ENCODE data around the gene MED31.
A peak's percentile ranks its signal among the peaks of the same experiment; 100 is the strongest.
"Not testable (repeated sequence)": the region's sequence is repeated elsewhere in the genome, so short reads cannot be mapped to it uniquely, and the experiment has no call there.

Gene MED31

DNA sequence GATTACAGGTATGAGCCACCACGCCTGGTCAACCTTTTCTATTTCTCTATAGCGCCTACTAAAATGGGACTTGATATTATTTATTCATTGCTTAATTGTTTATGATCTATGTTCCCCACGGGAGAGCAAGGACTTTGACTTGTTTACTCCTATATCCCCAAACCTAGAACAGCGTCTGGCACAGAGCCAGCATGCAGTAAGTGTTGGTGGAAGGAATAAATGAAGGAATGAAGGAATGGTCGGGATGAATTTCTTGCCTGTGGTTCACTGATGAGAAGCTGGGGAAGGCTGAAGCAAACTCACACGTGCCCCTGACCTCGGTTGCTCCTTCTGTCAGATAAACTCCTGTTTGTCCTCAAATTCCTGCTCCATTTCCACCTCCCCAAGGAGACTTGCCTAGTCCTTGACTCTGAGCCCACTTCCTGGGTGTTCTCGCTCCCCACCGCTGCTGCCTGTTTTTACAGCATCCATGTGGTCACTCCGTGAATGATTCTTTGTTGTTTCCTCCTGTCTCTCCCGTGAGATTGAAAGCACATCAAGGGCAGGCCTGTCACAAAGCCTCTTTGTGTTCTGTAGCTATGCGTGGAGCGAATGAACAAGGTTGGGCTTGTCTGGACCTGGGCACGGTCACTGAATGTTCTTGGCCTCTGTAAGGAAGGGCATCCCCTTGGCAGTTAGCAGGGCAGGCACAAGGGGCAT, 17.5 kb upstream of the MED31 start:
- TF ChIP-seq, protein P1, sequence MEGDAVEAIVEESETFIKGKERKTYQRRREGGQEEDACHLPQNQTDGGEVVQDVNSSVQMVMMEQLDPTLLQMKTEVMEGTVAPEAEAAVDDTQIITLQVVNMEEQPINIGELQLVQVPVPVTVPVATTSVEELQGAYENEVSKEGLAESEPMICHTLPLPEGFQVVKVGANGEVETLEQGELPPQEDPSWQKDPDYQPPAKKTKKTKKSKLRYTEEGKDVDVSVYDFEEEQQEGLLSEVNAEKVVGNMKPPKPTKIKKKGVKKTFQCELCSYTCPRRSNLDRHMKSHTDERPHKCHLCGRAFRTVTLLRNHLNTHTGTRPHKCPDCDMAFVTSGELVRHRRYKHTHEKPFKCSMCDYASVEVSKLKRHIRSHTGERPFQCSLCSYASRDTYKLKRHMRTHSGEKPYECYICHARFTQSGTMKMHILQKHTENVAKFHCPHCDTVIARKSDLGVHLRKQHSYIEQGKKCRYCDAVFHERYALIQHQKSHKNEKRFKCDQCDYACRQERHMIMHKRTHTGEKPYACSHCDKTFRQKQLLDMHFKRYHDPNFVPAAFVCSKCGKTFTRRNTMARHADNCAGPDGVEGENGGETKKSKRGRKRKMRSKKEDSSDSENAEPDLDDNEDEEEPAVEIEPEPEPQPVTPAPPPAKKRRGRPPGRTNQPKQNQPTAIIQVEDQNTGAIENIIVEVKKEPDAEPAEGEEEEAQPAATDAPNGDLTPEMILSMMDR (IDR thresholded peaks at IDR 0.05; ENCODE audit: low read depth, low read length): no peak
- H3K4me3 ChIP-seq (ENCODE audit: low read depth, low read length): no peak overlapping the region

- TF ChIP-seq, protein P1 (IDR thresholded peaks at IDR 0.05; ENCODE audit: low read depth, low read length): no peak
- no peak overlapping the region for H3K4me3 ChIP-seq (ENCODE audit: low read depth, low read length)
Observed at GRCh38 chr17:6668219-6668618, 16.8 kb upstream of the MED31 start.

DNA sequence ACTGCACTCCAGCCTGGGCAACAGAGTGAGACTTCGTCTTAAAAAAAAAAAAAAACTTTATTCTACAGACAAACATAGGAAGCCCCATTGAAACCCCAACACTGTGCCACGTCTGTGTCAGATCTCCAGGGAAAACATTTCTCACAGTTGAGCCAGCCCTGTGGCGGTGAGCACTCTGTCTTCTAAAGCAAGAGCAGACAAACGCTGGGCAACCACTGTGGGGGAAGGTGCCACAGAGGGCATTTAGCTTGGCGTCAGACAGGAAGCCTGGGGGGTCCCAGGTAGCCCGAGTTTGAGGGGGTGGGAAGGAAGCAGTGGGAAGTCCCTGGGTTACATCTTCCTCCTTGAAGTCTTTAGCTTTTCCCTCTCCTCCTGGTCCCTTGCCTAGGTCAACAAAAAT, 16.1 kb upstream of the MED31 start:
- TF ChIP-seq, protein P1 (IDR thresholded peaks at IDR 0.05; ENCODE audit: low read depth, low read length): no peak
- H3K4me3 ChIP-seq (ENCODE audit: low read depth, low read length): no peak overlapping the region

DNA sequence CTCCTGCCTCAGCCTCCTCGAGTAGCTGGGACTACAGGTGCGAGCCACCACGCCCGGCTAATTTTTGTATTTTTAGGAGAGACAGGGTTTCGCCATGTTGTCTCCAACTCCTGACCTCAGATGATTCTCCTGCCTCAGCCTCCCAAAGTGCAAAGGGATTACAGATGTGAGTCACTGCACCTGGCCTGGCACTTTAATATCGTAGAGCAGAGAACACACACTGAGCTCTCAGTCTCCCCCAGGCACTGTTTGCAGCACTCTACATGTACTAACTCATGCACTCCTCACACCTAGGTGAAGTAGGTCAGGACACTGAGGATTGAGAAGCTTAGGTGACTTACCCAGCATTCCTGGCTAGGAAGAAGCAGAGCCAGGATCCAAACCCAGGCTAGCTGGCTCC, 15.2 kb upstream of the MED31 start:
- H3K4me3 ChIP-seq (ENCODE audit: low read depth, low read length): no peak overlapping the region
- TF ChIP-seq, protein P1 (IDR thresholded peaks at IDR 0.05; ENCODE audit: low read depth, low read length): no peak

DNA sequence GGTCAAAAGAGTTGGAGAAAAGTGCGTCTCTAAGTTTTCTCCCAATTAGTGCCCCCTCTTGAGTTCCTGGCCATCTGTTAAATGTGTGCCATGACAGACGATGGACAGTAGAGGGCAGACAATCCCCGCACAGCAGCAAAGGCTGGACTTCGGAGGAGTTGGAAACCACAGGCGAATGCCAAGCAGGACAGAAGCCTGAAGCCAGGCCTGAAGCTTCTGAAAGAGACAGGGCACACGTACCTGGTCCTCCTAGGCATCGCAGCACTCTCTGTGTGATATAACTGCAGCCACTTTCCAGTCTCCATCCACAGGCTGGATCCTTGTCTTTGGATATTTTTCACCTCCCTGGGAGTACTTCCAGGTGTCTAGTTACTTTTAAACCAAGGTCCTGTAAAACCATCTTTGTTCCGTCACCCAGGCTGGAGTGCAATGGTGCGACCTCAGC, 14.7 kb upstream of the MED31 start:
- TF ChIP-seq, protein P1 (IDR thresholded peaks at IDR 0.05; ENCODE audit: low read depth, low read length): peak; percentile 97

DNA sequence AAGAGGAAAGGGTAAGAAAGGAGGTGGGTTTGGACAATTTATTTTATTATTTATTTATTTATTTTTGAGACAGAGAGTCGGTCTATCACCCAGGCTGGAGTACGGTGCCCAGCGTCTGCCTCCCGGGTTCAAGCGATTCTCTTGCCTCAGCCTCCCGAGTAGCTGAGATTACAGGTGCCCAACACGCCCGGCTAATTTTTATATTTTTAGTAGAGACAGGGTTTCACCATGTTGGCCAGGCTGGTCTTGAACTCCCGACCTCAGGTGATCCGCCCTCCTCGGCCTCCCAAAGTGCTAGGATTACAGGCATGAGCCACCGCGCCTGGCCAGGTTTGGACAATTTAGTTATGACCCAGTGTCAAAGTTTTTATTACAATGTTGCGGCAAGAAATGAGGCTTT, 11.8 kb upstream of the MED31 start:
- not testable (repeated sequence) for H3K4me3 ChIP-seq (ENCODE audit: low read depth, low read length)

More for the DNA sequence above, 14.7 kb upstream of the MED31 start:
- no peak overlapping the region for H3K4me3 ChIP-seq (ENCODE audit: low read depth, low read length)

DNA sequence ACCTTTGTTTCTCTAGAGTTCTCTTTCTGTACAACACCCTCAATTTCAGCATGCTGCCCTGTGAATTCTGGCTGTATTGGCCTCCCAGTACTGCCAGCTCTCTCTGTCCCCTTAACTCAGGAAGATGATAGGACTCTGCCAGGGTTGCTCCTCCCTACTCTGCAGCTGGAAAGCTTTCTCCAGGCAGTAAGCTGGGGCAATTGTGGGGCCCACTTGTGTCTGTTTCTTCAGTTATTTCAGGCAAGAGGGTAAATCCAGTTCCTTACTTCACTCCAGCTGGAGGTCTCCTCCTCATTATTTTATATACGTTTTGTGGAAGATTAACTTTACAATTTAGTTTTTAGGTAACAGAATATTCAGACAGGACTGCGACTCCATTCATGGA, 10.1 kb upstream of the MED31 start:
- H3K4me3 ChIP-seq (ENCODE audit: low read depth, low read length): no peak overlapping the region
- TF ChIP-seq, protein P1 (IDR thresholded peaks at IDR 0.05; ENCODE audit: low read depth, low read length): no peak

Measured in WI38 (cell line).